GM23338 (cell line): ENCODE data around the gene VPS8. TPM values are rescaled to one million over a fixed set of nuclear protein-coding genes. Genes with fewer than 3 reads are reported as not detected.

Experiments
- ATAC-seq: fragments of 200-7000 bp; cut with Tn5 transposase; 3 replicates; pipeline ENCODE4 v1.9.1; 2020
- DNase-seq: peaks from one replicate; pipeline ENCODE4 v3.0.0-alpha.2; 2015; ENCODE audit warnings: low spot score
- H2AFZ ChIP-seq: fragments of 200-600 bp; sonication (generic); 2 replicates; pipeline ENCODE4 v1.8.0; 2016; ENCODE audit warnings: antibody characterized with exemption, mild to moderate bottlenecking, moderate library complexity
- H3F3A ChIP-seq: fragments of 200-600 bp; sonication (generic); replicated peaks from 2 replicates; pipeline ENCODE4 v1.8.0; 2017; ENCODE audit warnings: antibody characterized with exemption, mixed run types, low read depth
- H3K27ac ChIP-seq: fragments of 200-600 bp; sonication (generic); 2 replicates; pipeline ENCODE4 v1.6.1; 2016; ENCODE audit warnings: low read depth
- H3K27me3 ChIP-seq: fragments of 200-600 bp; sonication (generic); 2 replicates; pipeline ENCODE4 v1.8.0; 2016; ENCODE audit warnings: mild to moderate bottlenecking, mixed run types, moderate library complexity; ENCODE audit not compliant: insufficient read depth
- H3K36me3 ChIP-seq: fragments of 200-600 bp; sonication (generic); 2 replicates; pipeline ENCODE4 v1.8.0; 2016; ENCODE audit warnings: mild to moderate bottlenecking; ENCODE audit not compliant: insufficient read depth
- H3K4me1 ChIP-seq: fragments of 200-600 bp; sonication (generic); 2 replicates; pipeline ENCODE4 v1.8.0; 2016; ENCODE audit warnings: mild to moderate bottlenecking, moderate library complexity; ENCODE audit not compliant: insufficient read depth
- H3K4me2 ChIP-seq: fragments of 200-600 bp; sonication (generic); 2 replicates; pipeline ENCODE4 v1.7.1; 2017; ENCODE audit warnings: mixed run types
- H3K4me3 ChIP-seq: fragments of 200-600 bp; sonication (generic); 2 replicates; pipeline ENCODE4 v1.6.1; 2016; ENCODE audit warnings: mixed run types
- H3K79me2 ChIP-seq: fragments of 200-600 bp; sonication (generic); replicated peaks from 2 replicates; pipeline ENCODE4 v1.8.0; 2017; ENCODE audit warnings: mild to moderate bottlenecking; ENCODE audit not compliant: insufficient read depth
- H3K9me2 ChIP-seq: fragments of 200-600 bp; sonication (generic); 2 replicates; pipeline ENCODE4 v1.8.0; 2017; ENCODE audit not compliant: insufficient read depth
- H4K20me1 ChIP-seq: fragments of 200-600 bp; sonication (generic); replicated peaks from 2 replicates; pipeline ENCODE4 v1.8.0; 2017; ENCODE audit warnings: mild to moderate bottlenecking; ENCODE audit not compliant: insufficient read depth
- H3K27ac Mint-ChIP-seq: 2 replicates; pipeline ENCODE4 v1.8.0; 2020; ENCODE audit warnings: inconsistent platforms, mild to moderate bottlenecking, moderate library complexity, mixed read lengths
- H3K27me3 Mint-ChIP-seq: 3 replicates; pipeline ENCODE4 v1.8.0; 2022; ENCODE audit warnings: low read depth, mild to moderate bottlenecking, moderate library complexity, mixed read lengths, inconsistent platforms; ENCODE audit not compliant: insufficient read depth, poor library complexity
- H3K36me3 Mint-ChIP-seq: 3 replicates; pipeline ENCODE4 v1.8.0; 2021; ENCODE audit warnings: low read depth, mild to moderate bottlenecking, inconsistent platforms, moderate library complexity, mixed read lengths
- H3K4me1 Mint-ChIP-seq: 3 replicates; pipeline ENCODE4 v1.8.0; 2020; ENCODE audit warnings: mild to moderate bottlenecking, inconsistent platforms, mixed read lengths
- H3K4me3 Mint-ChIP-seq: 3 replicates; pipeline ENCODE4 v1.8.0; 2021; ENCODE audit warnings: moderate library complexity, mild to moderate bottlenecking, inconsistent platforms, mixed read lengths
- H3K9me3 Mint-ChIP-seq: 3 replicates; pipeline ENCODE4 v1.8.0; 2020; ENCODE audit warnings: moderate library complexity, mild to moderate bottlenecking, inconsistent platforms, mixed read lengths
- CREB1 ChIP-seq: fragments of 250-450 bp; sonication (Bioruptor Pico); IDR thresholded peaks from 2 replicates; pipeline ENCODE4 v1.5.0; 2020; ENCODE audit warnings: low read depth, mild to moderate bottlenecking, moderate library complexity
- EZH2 ChIP-seq: fragments of 200-600 bp; sonication (generic); IDR thresholded peaks from one replicate; pipeline ENCODE4 v1.8.0; 2017; ENCODE audit warnings: antibody characterized with exemption, mild to moderate bottlenecking, low read depth; ENCODE audit not compliant: unreplicated experiment
- EZH2phosphoT487 ChIP-seq: fragments of 200-600 bp; sonication (generic); IDR thresholded peaks from one replicate; pipeline ENCODE4 v1.8.1; 2018; ENCODE audit warnings: antibody characterized with exemption; ENCODE audit not compliant: unreplicated experiment
- JUNB ChIP-seq: IDR thresholded peaks from one replicate; pipeline ENCODE4 v1.6.1; 2016; ENCODE audit warnings: antibody characterized with exemption; ENCODE audit not compliant: unreplicated experiment
- NANOG ChIP-seq: IDR thresholded peaks from 2 replicates; pipeline ENCODE4 v1.6.1; 2016; ENCODE audit warnings: antibody characterized with exemption, borderline replicate concordance
- POLR2AphosphoS5 ChIP-seq: IDR thresholded peaks from 2 replicates; pipeline ENCODE4 v1.6.1; 2016; ENCODE audit warnings: antibody characterized with exemption, low read depth
- REST ChIP-seq: IDR thresholded peaks from one replicate; pipeline ENCODE4 v1.6.1; 2018; ENCODE audit warnings: antibody characterized with exemption; ENCODE audit not compliant: unreplicated experiment
- STAT1 ChIP-seq: IDR thresholded peaks from one replicate; pipeline ENCODE4 v1.6.1; 2016; ENCODE audit warnings: antibody characterized with exemption; ENCODE audit not compliant: unreplicated experiment
- ZNF114 ChIP-seq: fragments of 250-450 bp; sonication (Bioruptor Pico); IDR thresholded peaks from 2 replicates; pipeline ENCODE4 v1.5.0; 2020; ENCODE audit warnings: mild to moderate bottlenecking, moderate library complexity
- ZNF331 ChIP-seq: fragments of 250-450 bp; sonication (Bioruptor Pico); IDR thresholded peaks from 2 replicates; pipeline ENCODE4 v1.5.0; 2020; ENCODE audit warnings: low read depth, mild to moderate bottlenecking, moderate library complexity
- polyA plus RNA-seq: library from polyadenylated mRNA; unstranded; fragments of >200 nt; fragmentation: Nextera tagmentation; extraction: Ambion mirVana; gene quantifications from 2 replicates; pipeline ENCODE4 v1.2.1, GENCODE V29; 2016
- total RNA-seq: library from RNA; depleted of rRNA; stranded (reverse); fragments of >200 nt; shearing (Covaris generic); gene quantifications from 2 replicates; pipeline ENCODE4 v1.2.3, GENCODE V29; 2014
- TF ChIP-seq, protein P1 (sequence below): IDR thresholded peaks from 2 replicates; pipeline ENCODE4 v1.6.1; 2016; ENCODE audit warnings: antibody characterized with exemption
- TF ChIP-seq, protein P2 (sequence below), 2 experiments: fragments of 200-600 bp in 1 of 2; sonication (generic) in 1 of 2; conservative IDR thresholded peaks; 2 replicates each; pipeline versions ENCODE4 v1.5.1 to v1.6.1; 2016 to 2017; ENCODE audit warnings: antibody characterized with exemption in 2 of 2, low read depth in 2 of 2, mild to moderate bottlenecking in 2 of 2, moderate library complexity in 1 of 2

VPS8 gene
- total and polyA plus RNA-seq, 2 experiments from 2014 or later = 17.3 to 45.5 TPM

- ATAC-seq = no peak
- no peak overlapping the region for H3K4me2 ChIP-seq
- no peaks in the 10 kb centered on the region; the same call in 1 of the 2 replicates for H3K36me3 ChIP-seq
- H3F3A ChIP-seq = no peaks in the 10 kb centered on the region
- no peak overlapping the region for H2AFZ ChIP-seq
- H3K27ac ChIP-seq = no peak overlapping the region
- H3K79me2 ChIP-seq = no peaks in the 10 kb centered on the region
- H3K9me2 ChIP-seq = no peaks in the 10 kb centered on the region
- no peaks in the 10 kb centered on the region for H3K9me3 Mint-ChIP-seq
- no peak overlapping the region for H3K27ac Mint-ChIP-seq
- H3K4me1 Mint-ChIP-seq = no peaks in the 10 kb centered on the region
- H3K4me3 Mint-ChIP-seq = no peak overlapping the region
- TF ChIP-seq REST (no peak), ZNF331 (CRISPR knock-in tag) (no peak)
- no peaks in the 10 kb centered on the region for H3K27me3 Mint-ChIP-seq
- no peaks in the 10 kb centered on the region for H3K27me3 ChIP-seq
- H3K4me1 ChIP-seq = no peaks in the 10 kb centered on the region
- no peak for DNase-seq
- H3K4me3 ChIP-seq = no peak overlapping the region
- H4K20me1 ChIP-seq = no peaks in the 10 kb centered on the region; the same call in 1 of the 2 replicates
- no peaks in the 10 kb centered on the region for H3K36me3 Mint-ChIP-seq
Observed at GRCh38 chr3:184820525-184820924, 8.6 kb downstream of the VPS8 start.

DNA sequence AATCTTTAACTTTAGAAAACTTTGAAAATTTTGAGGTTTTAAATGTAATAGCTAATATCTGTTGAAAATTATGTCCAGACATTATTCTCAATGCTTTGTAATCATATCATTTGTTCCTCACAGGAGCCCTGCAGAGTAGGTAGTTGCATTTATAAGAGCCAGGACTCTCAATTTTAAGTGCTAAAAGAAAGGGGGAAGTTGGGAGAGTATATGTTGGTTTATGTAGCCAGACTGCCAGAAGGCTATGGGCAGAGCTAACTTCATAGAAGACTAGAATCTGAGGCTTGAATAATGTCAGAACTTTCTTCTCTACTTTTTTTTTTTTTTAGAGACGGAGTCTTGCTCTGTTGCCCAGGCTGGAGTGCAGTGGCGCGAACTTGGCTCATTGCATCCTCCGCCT lies 9.1 kb downstream of the VPS8 start:
- no peaks in the 10 kb centered on the region for H3K4me1 ChIP-seq
- H3K4me3 ChIP-seq = no peak overlapping the region
- H3K9me3 Mint-ChIP-seq = no peaks in the 10 kb centered on the region
- H3K27me3 Mint-ChIP-seq = no peaks in the 10 kb centered on the region
- H2AFZ ChIP-seq = no peak overlapping the region
- no peaks in the 10 kb centered on the region for H3K36me3 Mint-ChIP-seq
- no peaks in the 10 kb centered on the region for H3K27me3 ChIP-seq
- no peaks in the 10 kb centered on the region for H3K9me2 ChIP-seq
- no peaks in the 10 kb centered on the region for H3K79me2 ChIP-seq
- H3F3A ChIP-seq = no peaks in the 10 kb centered on the region
- no peak overlapping the region for H3K27ac ChIP-seq
- H3K4me2 ChIP-seq = no peak overlapping the region
- H4K20me1 ChIP-seq = no peaks in the 10 kb centered on the region; the same call in 1 of the 2 replicates
- no peaks in the 10 kb centered on the region; the same call in 1 of the 2 replicates for H3K36me3 ChIP-seq
- DNase-seq = no peak
- H3K4me3 Mint-ChIP-seq = no peak overlapping the region
- no peak for ATAC-seq
- no peak overlapping the region for H3K27ac Mint-ChIP-seq
- no peaks in the 10 kb centered on the region for H3K4me1 Mint-ChIP-seq
- TF ChIP-seq EZH2 (no peak), ZNF331 (CRISPR knock-in tag) (no peak), ZNF114 (no peak), REST (no peak), NANOG (no peak), JUNB (no peak), CREB1 (CRISPR knock-in tag) (no peak), EZH2phosphoT487 (no peak), STAT1 (no peak), POLR2AphosphoS5 (no peak)
- TF ChIP-seq, protein P1, sequence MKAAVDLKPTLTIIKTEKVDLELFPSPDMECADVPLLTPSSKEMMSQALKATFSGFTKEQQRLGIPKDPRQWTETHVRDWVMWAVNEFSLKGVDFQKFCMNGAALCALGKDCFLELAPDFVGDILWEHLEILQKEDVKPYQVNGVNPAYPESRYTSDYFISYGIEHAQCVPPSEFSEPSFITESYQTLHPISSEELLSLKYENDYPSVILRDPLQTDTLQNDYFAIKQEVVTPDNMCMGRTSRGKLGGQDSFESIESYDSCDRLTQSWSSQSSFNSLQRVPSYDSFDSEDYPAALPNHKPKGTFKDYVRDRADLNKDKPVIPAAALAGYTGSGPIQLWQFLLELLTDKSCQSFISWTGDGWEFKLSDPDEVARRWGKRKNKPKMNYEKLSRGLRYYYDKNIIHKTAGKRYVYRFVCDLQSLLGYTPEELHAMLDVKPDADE = no peak
- TF ChIP-seq, protein P2, sequence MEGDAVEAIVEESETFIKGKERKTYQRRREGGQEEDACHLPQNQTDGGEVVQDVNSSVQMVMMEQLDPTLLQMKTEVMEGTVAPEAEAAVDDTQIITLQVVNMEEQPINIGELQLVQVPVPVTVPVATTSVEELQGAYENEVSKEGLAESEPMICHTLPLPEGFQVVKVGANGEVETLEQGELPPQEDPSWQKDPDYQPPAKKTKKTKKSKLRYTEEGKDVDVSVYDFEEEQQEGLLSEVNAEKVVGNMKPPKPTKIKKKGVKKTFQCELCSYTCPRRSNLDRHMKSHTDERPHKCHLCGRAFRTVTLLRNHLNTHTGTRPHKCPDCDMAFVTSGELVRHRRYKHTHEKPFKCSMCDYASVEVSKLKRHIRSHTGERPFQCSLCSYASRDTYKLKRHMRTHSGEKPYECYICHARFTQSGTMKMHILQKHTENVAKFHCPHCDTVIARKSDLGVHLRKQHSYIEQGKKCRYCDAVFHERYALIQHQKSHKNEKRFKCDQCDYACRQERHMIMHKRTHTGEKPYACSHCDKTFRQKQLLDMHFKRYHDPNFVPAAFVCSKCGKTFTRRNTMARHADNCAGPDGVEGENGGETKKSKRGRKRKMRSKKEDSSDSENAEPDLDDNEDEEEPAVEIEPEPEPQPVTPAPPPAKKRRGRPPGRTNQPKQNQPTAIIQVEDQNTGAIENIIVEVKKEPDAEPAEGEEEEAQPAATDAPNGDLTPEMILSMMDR (conservative IDR thresholded peaks at IDR 0.05; ENCODE audit: low read depth in 2 of 2) = no peak
